ENCODE measurements around the gene COL15A1.

DNA sequence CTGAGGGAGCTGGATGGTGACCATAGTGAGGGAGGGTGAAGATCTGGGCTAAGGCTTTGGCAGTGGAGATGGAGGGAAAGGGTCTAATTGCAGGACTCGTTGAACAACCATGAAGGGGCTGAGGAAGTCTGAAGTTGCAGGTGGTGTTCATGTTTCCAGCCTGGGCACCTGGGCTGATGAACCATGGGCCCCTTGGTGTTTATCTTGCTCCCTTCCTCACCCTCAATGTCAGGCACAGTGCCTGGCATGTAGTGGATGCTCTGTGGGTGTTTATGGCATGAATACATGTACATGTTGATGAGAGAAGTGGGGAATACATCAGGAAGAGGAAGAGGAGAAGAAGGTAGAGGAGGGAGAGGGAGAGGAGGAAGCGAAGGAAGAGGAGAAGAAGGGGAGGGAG, 31.3 kb upstream of the COL15A1 start:
- TF ChIP-seq RAD21 (IDR thresholded peaks at IDR 0.05 in 1 of 2, conservative IDR thresholded peaks at IDR 0.05 in 1 of 2; ENCODE audit: low read depth in 2 of 2, low read length in 2 of 2) (no peak), POLR2A (IDR thresholded peaks at IDR 0.05; ENCODE audit: control extremely low read depth in 1 of 2, low read depth in 2 of 2, low read length in 2 of 2) (no peak), JUND (IDR thresholded peaks at IDR 0.05; ENCODE audit: low read length) (no peak), CBX8 (IDR thresholded peaks at IDR 0.05; ENCODE audit: borderline replicate concordance, low read depth, low read length) (no peak), FOSL1 (IDR thresholded peaks at IDR 0.05; ENCODE audit: insufficient read depth, low read depth, low read length) (no peak)
- TF ChIP-seq, protein P1, sequence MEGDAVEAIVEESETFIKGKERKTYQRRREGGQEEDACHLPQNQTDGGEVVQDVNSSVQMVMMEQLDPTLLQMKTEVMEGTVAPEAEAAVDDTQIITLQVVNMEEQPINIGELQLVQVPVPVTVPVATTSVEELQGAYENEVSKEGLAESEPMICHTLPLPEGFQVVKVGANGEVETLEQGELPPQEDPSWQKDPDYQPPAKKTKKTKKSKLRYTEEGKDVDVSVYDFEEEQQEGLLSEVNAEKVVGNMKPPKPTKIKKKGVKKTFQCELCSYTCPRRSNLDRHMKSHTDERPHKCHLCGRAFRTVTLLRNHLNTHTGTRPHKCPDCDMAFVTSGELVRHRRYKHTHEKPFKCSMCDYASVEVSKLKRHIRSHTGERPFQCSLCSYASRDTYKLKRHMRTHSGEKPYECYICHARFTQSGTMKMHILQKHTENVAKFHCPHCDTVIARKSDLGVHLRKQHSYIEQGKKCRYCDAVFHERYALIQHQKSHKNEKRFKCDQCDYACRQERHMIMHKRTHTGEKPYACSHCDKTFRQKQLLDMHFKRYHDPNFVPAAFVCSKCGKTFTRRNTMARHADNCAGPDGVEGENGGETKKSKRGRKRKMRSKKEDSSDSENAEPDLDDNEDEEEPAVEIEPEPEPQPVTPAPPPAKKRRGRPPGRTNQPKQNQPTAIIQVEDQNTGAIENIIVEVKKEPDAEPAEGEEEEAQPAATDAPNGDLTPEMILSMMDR (IDR thresholded peaks at IDR 0.05; ENCODE audit: control extremely low read depth in 1 of 3, insufficient read depth in 1 of 3, low read depth in 1 of 3, low read length in 3 of 3), result no peak
- TF ChIP-seq, protein P2, sequence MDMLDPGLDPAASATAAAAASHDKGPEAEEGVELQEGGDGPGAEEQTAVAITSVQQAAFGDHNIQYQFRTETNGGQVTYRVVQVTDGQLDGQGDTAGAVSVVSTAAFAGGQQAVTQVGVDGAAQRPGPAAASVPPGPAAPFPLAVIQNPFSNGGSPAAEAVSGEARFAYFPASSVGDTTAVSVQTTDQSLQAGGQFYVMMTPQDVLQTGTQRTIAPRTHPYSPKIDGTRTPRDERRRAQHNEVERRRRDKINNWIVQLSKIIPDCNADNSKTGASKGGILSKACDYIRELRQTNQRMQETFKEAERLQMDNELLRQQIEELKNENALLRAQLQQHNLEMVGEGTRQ (IDR thresholded peaks at IDR 0.05; ENCODE audit: low read length), result no peak

All from H1 (cell line).